ENCODE data around the gene DSTN. TPM values are rescaled to one million over a fixed set of nuclear protein-coding genes. Genes with fewer than 3 reads are reported as not detected.

Gene DSTN
- total RNA-seq, 6 experiments from 2014 or later: 65.8 to 94.4 (median 86.9) TPM

- ATAC-seq (no peak), DNase-seq (peak in 1 of 3 donors; percentile 15)
- intact Hi-C loops (cut with DNase I): no loop called here
- H3K27me3 ChIP-seq: no peaks in the 10 kb centered on the region
- peaks cover 0 to 58% (median 31%) of the 10 kb centered on the region in 4 donors for H3K4me1 ChIP-seq
- no peak overlapping the region for H3K27ac ChIP-seq
- H3K36me3 ChIP-seq: peaks cover 1 to 32% (median 20%) of the 10 kb centered on the region in 4 donors
- H3K9me3 ChIP-seq: no peaks in the 10 kb centered on the region
- no peak overlapping the region for H3K4me3 ChIP-seq
- WGBS (ENCODE audit: insufficient coverage, low coverage, low lambda C conversion rate, missing lambda C conversion rate): 75% methylated on average over 8 of the region's 10 CpGs
- TF ChIP-seq POLR2A (IDR thresholded peaks at IDR 0.05): no peak
- no peak for TF ChIP-seq CTCF (IDR thresholded peaks at IDR 0.05)
Observed at GRCh38 chr20:17643531-17644188, 73.8 kb downstream of the DSTN start.

- TF ChIP-seq POLR2A (IDR thresholded peaks at IDR 0.05): no peak
- no peak for TF ChIP-seq CTCF (IDR thresholded peaks at IDR 0.05)
- Histone ChIP-seq H3K9me3 (no peaks in the 10 kb centered on the region), H3K27ac (no peak overlapping the region), H3K4me3 (no peak overlapping the region), H3K4me1 (peaks cover 0 to 66% (median 35%) of the 10 kb centered on the region in 4 donors), H3K36me3 (peaks cover 0 to 24% (median 17%) of the 10 kb centered on the region in 4 donors), H3K27me3 (no peaks in the 10 kb centered on the region)
- WGBS (ENCODE audit: insufficient coverage, low coverage, low lambda C conversion rate, missing lambda C conversion rate): 16% methylated on average over 12 of the region's 13 CpGs
- DNase-seq: peak in 1 of 3 donors; percentile 64
- intact Hi-C loops (cut with DNase I): no loop called here
- peak in 3 of 4 donors; percentile 16 to 29 (median 19) for ATAC-seq
Observed at GRCh38 chr20:17644451-17644850, 74.6 kb downstream of the DSTN start.

- Histone ChIP-seq H3K36me3 (peaks cover 0 to 21% (median 14%) of the 10 kb centered on the region in 4 donors), H3K27ac (no peak overlapping the region), H3K4me3 (no peak overlapping the region), H3K9me3 (no peaks in the 10 kb centered on the region), H3K4me1 (peaks cover 0 to 72% (median 37%) of the 10 kb centered on the region in 4 donors), H3K27me3 (no peaks in the 10 kb centered on the region)
- intact Hi-C loops (cut with DNase I): no loop called here
- 91% methylated on average over 10 of the region's 14 CpGs for WGBS (ENCODE audit: insufficient coverage, low coverage, low lambda C conversion rate, missing lambda C conversion rate)
- TF ChIP-seq POLR2A (IDR thresholded peaks at IDR 0.05) (no peak), CTCF (IDR thresholded peaks at IDR 0.05) (no peak)
- ATAC-seq: no peak
- peak in 1 of 3 donors; percentile 34 for DNase-seq
Observed at GRCh38 chr20:17645010-17645409, 75.1 kb downstream of the DSTN start.

- H3K36me3 ChIP-seq: peaks cover 0 to 16% (median 12%) of the 10 kb centered on the region in 4 donors
- H3K4me1 ChIP-seq: peaks cover 0 to 79% (median 41%) of the 10 kb centered on the region in 4 donors
- H3K27ac ChIP-seq: no peak overlapping the region
- no peaks in the 10 kb centered on the region for H3K27me3 ChIP-seq
- ATAC-seq: no peak
- no peak for TF ChIP-seq POLR2A (IDR thresholded peaks at IDR 0.05)
- TF ChIP-seq CTCF (IDR thresholded peaks at IDR 0.05): no peak
- intact Hi-C loops (cut with DNase I): no loop called here
- peak in 2 of 3 donors; percentile 32 to 36 for DNase-seq
- WGBS (ENCODE audit: insufficient coverage, low coverage, low lambda C conversion rate, missing lambda C conversion rate): 76% methylated on average over 8 of the region's 10 CpGs
- no peaks in the 10 kb centered on the region for H3K9me3 ChIP-seq
- no peak overlapping the region for H3K4me3 ChIP-seq
Observed at GRCh38 chr20:17645546-17646208, 75.8 kb downstream of the DSTN start.
